B cell (primary cell): ENCODE measurements around the gene POU2F3. TPM values are rescaled to one million over a fixed set of nuclear protein-coding genes. Genes with fewer than 3 reads are reported as not detected.

Experiments
- ATAC-seq: fragments of 200-7000 bp; cut with Tn5 transposase; one replicate; pipeline ENCODE4 v1.10.0; 2021; ENCODE audit warnings: low read depth, mild to moderate bottlenecking, moderate number of reproducible peaks, moderate library complexity
- CTCF ChIA-PET: fragments of 350-600 bp; sonication (Branson Sonifier 250); formaldehyde crosslinking; loops from one replicate; lab custom pipeline; 2021; ENCODE audit warnings: antibody characterized with exemption, inconsistent platforms; lab: Charles Lee
- POLR2A ChIA-PET: fragments of 350-600 bp; sonication (Branson Sonifier 250); formaldehyde crosslinking; loops from one replicate; lab custom pipeline; 2021; ENCODE audit warnings: antibody characterized with exemption; lab: Charles Lee
- DNase-seq: peaks from one replicate; pipeline ENCODE4 v3.0.0; 2013
- H2AFZ ChIP-seq: 2 replicates; pipeline ENCODE4 v1.6.1; 2012; ENCODE audit warnings: mild to moderate bottlenecking, low read depth, low read length; ENCODE audit not compliant: insufficient read depth, poor library complexity, severe bottlenecking
- H3K27ac ChIP-seq, 2 donors: 1 replicate in 1 of 2; 2 replicates in 1 of 2; pipeline ENCODE4 v1.5.1; 2012 to 2013; ENCODE audit warnings: low read length in 2 of 2, mild to moderate bottlenecking in 2 of 2, moderate library complexity in 1 of 2
- H3K27me3 ChIP-seq, 4 experiments: fragments of 200-600 bp in 1 of 4; sonication (generic) in 1 of 4; replicated peaks in 1 of 4; 1 replicate in 2 of 4; 2 replicates in 2 of 4; pipeline versions ENCODE4 v1.6.1 to v1.7.0; 2013 to 2016; ENCODE audit warnings: low read length in 3 of 4, mild to moderate bottlenecking in 2 of 4, mixed read lengths in 1 of 4, moderate library complexity in 1 of 4; ENCODE audit not compliant: insufficient read depth in 4 of 4, control insufficient read depth in 3 of 4; ENCODE audit errors: control extremely low read depth in 1 of 4
- H3K36me3 ChIP-seq, 2 experiments: replicated peaks in 1 of 2; 1 replicate in 1 of 2; 2 replicates in 1 of 2; pipeline versions ENCODE4 v1.6.1 to v1.7.1; 2013; ENCODE audit warnings: low read length in 1 of 2; ENCODE audit not compliant: insufficient read depth in 2 of 2, control insufficient read depth in 1 of 2; ENCODE audit errors: control extremely low read depth in 1 of 2, extremely low read depth in 1 of 2
- H3K4me1 ChIP-seq, 2 donors: fragments of 200-600 bp in 1 of 2; sonication (generic) in 1 of 2; 1 replicate in 1 of 2; 2 replicates in 1 of 2; pipeline versions ENCODE4 v1.5.1 to v1.6.1; 2013 to 2017; ENCODE audit warnings: low read length in 2 of 2; ENCODE audit not compliant: control insufficient read depth in 2 of 2, insufficient read depth in 2 of 2
- H3K4me2 ChIP-seq: replicated peaks from 2 replicates; pipeline ENCODE3; 2012; ENCODE audit warnings: mild to moderate bottlenecking, low read depth, low read length; ENCODE audit not compliant: poor library complexity, severe bottlenecking
- H3K4me3 ChIP-seq, 5 experiments: fragments of 200-600 bp in 1 of 5; sonication (generic) in 1 of 5; 1 replicate in 3 of 5; 2 replicates in 2 of 5; pipeline versions ENCODE4 v1.5.1 to v1.7.0; 2011 to 2016; ENCODE audit warnings: low read length in 4 of 5, mild to moderate bottlenecking in 4 of 5, low read depth in 2 of 5, control low read depth in 1 of 5, moderate library complexity in 1 of 5; ENCODE audit not compliant: insufficient read depth in 1 of 5; ENCODE audit errors: control extremely low read depth in 1 of 5, extremely low read depth in 1 of 5
- H3K79me2 ChIP-seq: fragments of 200-600 bp; sonication (generic); one replicate; pipeline ENCODE4 v1.6.0; 2016; ENCODE audit warnings: low read length; ENCODE audit not compliant: control insufficient read depth, insufficient read depth
- H3K9ac ChIP-seq: fragments of 200-600 bp; sonication (generic); 2 replicates; pipeline ENCODE4 v1.6.1; 2017; ENCODE audit warnings: mild to moderate bottlenecking, low read length, moderate library complexity
- H3K9me3 ChIP-seq, 3 donors: one replicate each; pipeline versions ENCODE4 v1.6.1 to v1.7.1; 2013; ENCODE audit warnings: low read length in 2 of 3; ENCODE audit not compliant: control insufficient read depth in 2 of 3, insufficient read depth in 1 of 3; ENCODE audit errors: control extremely low read depth in 1 of 3
- H4K20me1 ChIP-seq: 2 replicates; pipeline ENCODE4 v1.6.0; 2012; ENCODE audit warnings: mild to moderate bottlenecking, low read length; ENCODE audit not compliant: insufficient read depth, control insufficient read depth, poor library complexity, severe bottlenecking
- H3K27ac Mint-ChIP-seq: one replicate; pipeline ENCODE4 v1.8.0; 2021; ENCODE audit warnings: mixed read lengths
- H3K27me3 Mint-ChIP-seq: one replicate; pipeline ENCODE4 v1.8.0; 2021; ENCODE audit warnings: mixed read lengths
- H3K4me1 Mint-ChIP-seq: one replicate; pipeline ENCODE4 v1.8.0; 2021; ENCODE audit warnings: mixed read lengths
- H3K4me3 Mint-ChIP-seq: one replicate; pipeline ENCODE4 v1.8.0; 2021; ENCODE audit warnings: mixed read lengths
- H3K9me3 Mint-ChIP-seq: one replicate; pipeline ENCODE4 v1.8.0; 2022; ENCODE audit warnings: mixed read lengths; ENCODE audit not compliant: insufficient read depth
- EZH2 ChIP-seq: IDR thresholded peaks from 2 replicates; pipeline ENCODE4 v1.6.1; 2012; ENCODE audit warnings: borderline replicate concordance, low read depth, mild to moderate bottlenecking, moderate library complexity, low read length; ENCODE audit not compliant: insufficient read depth, poor library complexity, severe bottlenecking
- WGBS: methylation state at CpG from one replicate; pipeline ENCODE4 v1.1.5; 2013; ENCODE audit warnings: missing lambda C conversion rate; ENCODE audit not compliant: insufficient coverage; 5-methylcytosine and 5-hydroxymethylcytosine counted together
- intact Hi-C: fragments of 100-400 bp; cut with micrococcal nuclease; formaldehyde crosslinking; loops from one replicate; pipeline ENCODE4 v1.10.0; 2022
- polyA plus RNA-seq: library from polyadenylated mRNA; depleted of rRNA; stranded (reverse); fragments of >200 nt; gene quantifications from 2 replicates; pipeline ENCODE4 v1.2.3, GENCODE V29; 2012
- total RNA-seq, 2 donors: library from RNA; stranded (reverse); fragments of 120-200 nt in 1 of 2; gene quantifications; 1 replicate in 1 of 2; 2 replicates in 1 of 2; pipeline versions ENCODE4 v1.2.3 to v1.2.4, GENCODE V29; 2013 to 2022
- TF ChIP-seq, protein P1 (sequence below): fragments of 200-600 bp; IDR thresholded peaks from one replicate; pipeline ENCODE4 v1.8.0; 2022; ENCODE audit warnings: antibody characterized with exemption, mild to moderate bottlenecking

POU2F3 gene
- total and polyA plus RNA-seq, 2 donors (not counting 1 experiment from before 2014, with no cell fraction given) = not detected

DNA sequence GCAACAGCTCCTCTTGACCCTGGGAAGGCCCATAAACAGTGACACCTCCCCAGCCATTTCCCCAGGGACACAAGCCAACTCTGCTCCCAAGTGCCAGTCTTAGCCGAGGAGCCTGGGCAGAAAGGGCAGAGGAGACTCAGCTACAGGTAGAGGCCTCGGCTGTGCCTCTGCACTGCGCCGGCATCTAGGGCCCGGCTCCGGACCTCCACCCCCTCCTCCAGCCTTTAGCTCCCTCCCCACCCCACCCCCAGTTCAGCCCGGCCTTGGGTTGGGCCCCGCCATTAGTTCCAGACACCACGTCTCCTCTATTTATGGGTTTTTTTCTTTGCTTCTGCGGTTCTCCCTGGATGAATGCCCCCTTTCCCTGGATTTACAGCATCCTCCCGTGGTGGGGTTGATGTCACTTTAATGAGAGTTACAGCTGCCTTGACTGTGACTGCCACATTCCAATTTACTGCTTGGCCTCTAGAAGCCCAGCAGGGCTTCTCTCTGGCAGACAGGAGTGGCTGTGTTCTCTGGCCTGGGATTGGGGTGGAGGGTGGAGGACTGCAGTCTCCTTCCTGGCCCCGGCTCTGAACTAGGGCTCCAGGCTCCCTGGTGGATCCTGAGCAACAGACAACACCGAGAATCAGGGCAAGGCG is 42.6 kb upstream of the POU2F3 start:
- no peak for ATAC-seq
- H3K27ac Mint-ChIP-seq = no peak overlapping the region
- Histone ChIP-seq H3K4me2 (no peak overlapping the region), H3K27ac (no peak overlapping the region), H3K4me3 (no peak overlapping the region), H3K9ac (no peak overlapping the region), H3K79me2 (no peaks in the 10 kb centered on the region), H2AFZ (no peak overlapping the region), H3K9me3 (no peaks in the 10 kb centered on the region), H4K20me1 (no peaks in the 10 kb centered on the region), H3K4me1 (no peaks in the 10 kb centered on the region), H3K27me3 (peaks cover 0 to 6% (median 0%) of the 10 kb centered on the region in 4 experiments), H3K36me3 (no peaks in the 10 kb centered on the region)
- intact Hi-C loops = no loop called here
- TF ChIP-seq, protein P1, sequence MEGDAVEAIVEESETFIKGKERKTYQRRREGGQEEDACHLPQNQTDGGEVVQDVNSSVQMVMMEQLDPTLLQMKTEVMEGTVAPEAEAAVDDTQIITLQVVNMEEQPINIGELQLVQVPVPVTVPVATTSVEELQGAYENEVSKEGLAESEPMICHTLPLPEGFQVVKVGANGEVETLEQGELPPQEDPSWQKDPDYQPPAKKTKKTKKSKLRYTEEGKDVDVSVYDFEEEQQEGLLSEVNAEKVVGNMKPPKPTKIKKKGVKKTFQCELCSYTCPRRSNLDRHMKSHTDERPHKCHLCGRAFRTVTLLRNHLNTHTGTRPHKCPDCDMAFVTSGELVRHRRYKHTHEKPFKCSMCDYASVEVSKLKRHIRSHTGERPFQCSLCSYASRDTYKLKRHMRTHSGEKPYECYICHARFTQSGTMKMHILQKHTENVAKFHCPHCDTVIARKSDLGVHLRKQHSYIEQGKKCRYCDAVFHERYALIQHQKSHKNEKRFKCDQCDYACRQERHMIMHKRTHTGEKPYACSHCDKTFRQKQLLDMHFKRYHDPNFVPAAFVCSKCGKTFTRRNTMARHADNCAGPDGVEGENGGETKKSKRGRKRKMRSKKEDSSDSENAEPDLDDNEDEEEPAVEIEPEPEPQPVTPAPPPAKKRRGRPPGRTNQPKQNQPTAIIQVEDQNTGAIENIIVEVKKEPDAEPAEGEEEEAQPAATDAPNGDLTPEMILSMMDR = no peak
- TF ChIP-seq EZH2 = no peak
- POLR2A ChIA-PET = no interaction called here
- CTCF ChIA-PET = no interaction called here
- no peaks in the 10 kb centered on the region for H3K4me1 Mint-ChIP-seq
- peaks cover 25% of the 10 kb centered on the region for H3K27me3 Mint-ChIP-seq
- no peak for DNase-seq
- 91% methylated on average over 7 of the region's 14 CpGs for WGBS
- no peaks in the 10 kb centered on the region for H3K9me3 Mint-ChIP-seq
- no peak overlapping the region for H3K4me3 Mint-ChIP-seq

- Histone ChIP-seq H3K9me3 (no peaks in the 10 kb centered on the region), H3K9ac (no peak overlapping the region), H3K4me2 (no peak overlapping the region), H3K4me3 (no peak overlapping the region), H3K27me3 (peaks cover 0 to 6% (median 0%) of the 10 kb centered on the region in 4 experiments), H3K79me2 (no peaks in the 10 kb centered on the region), H3K36me3 (no peaks in the 10 kb centered on the region), H4K20me1 (no peaks in the 10 kb centered on the region), H3K27ac (no peak overlapping the region), H2AFZ (no peak overlapping the region), H3K4me1 (no peaks in the 10 kb centered on the region)
- DNase-seq = no peak
- WGBS = 99% methylated on average over 9 of the region's 9 CpGs
- ATAC-seq = no peak
- H3K9me3 Mint-ChIP-seq = no peaks in the 10 kb centered on the region
- no peaks in the 10 kb centered on the region for H3K4me1 Mint-ChIP-seq
- H3K27ac Mint-ChIP-seq = no peak overlapping the region
- TF ChIP-seq EZH2 = no peak
- TF ChIP-seq, protein P1 = no peak
- no peak overlapping the region for H3K4me3 Mint-ChIP-seq
- intact Hi-C loops = no loop called here
- H3K27me3 Mint-ChIP-seq = peaks cover 25% of the 10 kb centered on the region
- ChIA-PET POLR2A (no interaction called here), CTCF (no interaction called here)
Measured at GRCh38 chr11:120197977-120198376, 42.0 kb upstream of the POU2F3 start.
